GM12891 (cell line): Measurements from ENCODE around the gene PRRG3.

ENCODE experiments used
- PAX5 ChIP-seq: IDR thresholded peaks from 2 replicates; pipeline ENCODE4 v1.6.1; 2011; ENCODE audit warnings: low read length, moderate library complexity, mild to moderate bottlenecking; ENCODE audit not compliant: insufficient read depth, severe bottlenecking
- POLR2A ChIP-seq: IDR thresholded peaks from 2 replicates; pipeline ENCODE4 v1.6.1; 2011; ENCODE audit warnings: low read depth, low read length, control low read depth
- POLR2AphosphoS5 ChIP-seq: IDR thresholded peaks from 2 replicates; pipeline ENCODE4 v1.6.1; 2011; ENCODE audit warnings: low read depth, low read length, control low read depth
- SPI1 ChIP-seq: IDR thresholded peaks from 2 replicates; pipeline ENCODE4 v1.6.1; 2011; ENCODE audit warnings: low read depth, low read length, control low read depth
- TAF1 ChIP-seq: IDR thresholded peaks from 2 replicates; pipeline ENCODE4 v1.6.1; 2011; ENCODE audit warnings: low read depth, low read length, control low read depth

DNA sequence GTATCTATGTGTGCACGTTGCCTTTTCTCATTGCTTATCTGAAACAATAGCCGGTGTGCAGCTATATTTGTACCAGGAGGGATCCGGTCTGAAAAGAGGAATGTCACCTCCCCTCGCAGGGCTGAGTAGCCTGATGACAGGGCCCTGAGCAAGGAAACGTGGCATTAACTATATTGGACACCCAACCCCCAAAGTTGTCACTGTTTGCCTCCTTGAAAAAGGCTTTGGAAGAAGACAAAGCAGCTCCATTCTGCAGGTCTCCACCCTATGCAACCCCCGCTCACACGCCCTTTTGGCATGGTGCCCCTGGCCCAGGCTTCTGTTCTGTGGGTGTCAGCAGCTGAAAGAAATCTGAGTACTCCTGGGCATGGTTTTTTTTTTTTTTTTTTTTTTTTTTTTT is 8.2 kb downstream of the PRRG3 start:
- TF ChIP-seq SPI1 = no peak
- no peak for TF ChIP-seq POLR2AphosphoS5
- TF ChIP-seq TAF1 = no peak
- TF ChIP-seq POLR2A = no peak
- no peak for TF ChIP-seq PAX5
